NCI-H146 treated with DMSO at 0.1 percent for 48 hours (cell line): ENCODE measurements around the gene APOM.

ENCODE experiments used
- DNase-seq: peaks from one replicate; lab custom pipeline; 2025; ENCODE audit not compliant: unreplicated experiment; lab: John Stamatoyannopoulos, UW

Gene APOM

GRCh38 chr6:31702819-31703716 is 47.4 kb downstream of the APOM start, which contains the start of gene ABHD16A:
ABHD16A (minus strand) TSS chr6:31703324; CDS start chr6:31703281, 43 bp downstream.
- DNase-seq, result peak; percentile 89

- no peak for DNase-seq
Measured at GRCh38 chr6:31705931-31706330, 50.2 kb downstream of the APOM start.

GRCh38 chr6:31706599-31706998 is 50.9 kb downstream of the APOM start, which contains the start of gene LY6G6F:
LY6G6F (plus strand) TSS chr6:31706866; CDS start chr6:31706907, 41 bp downstream.
- no peak for DNase-seq

GRCh38 chr6:31707701-31708100 is 52.0 kb downstream of the APOM start:
- DNase-seq, result no peak
